GM18907 (cell line): ENCODE results near the gene TXLNB.
A peak's percentile ranks its signal among the peaks of the same experiment; 100 is the strongest.

ENCODE experiments used
- ATAC-seq: cut with Tn5 transposase; IDR thresholded peaks from one replicate; pipeline ENCODE4 v1.9.1; 2021; ENCODE audit warnings: mild to moderate bottlenecking, moderate library complexity; ENCODE audit not compliant: unreplicated experiment

Gene TXLNB

DNA sequence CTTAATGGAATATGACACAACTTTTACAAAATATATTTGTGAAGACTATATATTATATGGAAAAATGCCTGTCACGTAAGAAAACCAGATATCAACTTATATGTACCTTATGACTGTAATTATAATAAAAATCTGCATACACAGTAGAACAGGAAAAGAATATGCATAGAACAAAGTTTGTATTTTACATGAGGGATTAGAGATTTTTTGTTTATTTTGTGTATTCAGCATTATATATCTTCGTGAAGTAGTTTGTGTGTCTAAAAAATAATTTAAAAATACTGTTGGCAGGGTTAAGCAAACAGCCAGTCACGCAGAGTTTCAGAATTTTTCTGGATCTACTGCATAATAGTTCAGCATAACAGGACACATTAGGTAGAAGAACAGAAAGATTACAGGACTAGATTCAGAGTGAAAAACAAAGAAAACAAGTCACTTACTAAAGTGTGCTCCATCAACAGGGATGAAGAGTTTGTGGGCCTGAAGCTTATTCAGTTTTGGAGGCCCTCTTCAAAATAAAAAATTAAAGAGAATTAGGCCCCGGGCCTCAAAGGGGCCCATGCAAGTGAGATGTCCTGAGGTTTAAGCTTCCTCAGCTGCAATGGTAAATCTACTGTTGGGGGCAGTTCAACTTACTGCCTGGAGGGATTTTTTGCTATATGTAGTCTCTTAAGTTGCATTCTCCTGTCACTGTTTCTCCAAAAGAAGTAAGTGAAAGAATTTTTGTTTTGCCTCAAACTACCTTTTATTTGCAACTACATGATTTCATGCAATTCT, 16.3 kb downstream of the TXLNB start:
- no peak for ATAC-seq

DNA sequence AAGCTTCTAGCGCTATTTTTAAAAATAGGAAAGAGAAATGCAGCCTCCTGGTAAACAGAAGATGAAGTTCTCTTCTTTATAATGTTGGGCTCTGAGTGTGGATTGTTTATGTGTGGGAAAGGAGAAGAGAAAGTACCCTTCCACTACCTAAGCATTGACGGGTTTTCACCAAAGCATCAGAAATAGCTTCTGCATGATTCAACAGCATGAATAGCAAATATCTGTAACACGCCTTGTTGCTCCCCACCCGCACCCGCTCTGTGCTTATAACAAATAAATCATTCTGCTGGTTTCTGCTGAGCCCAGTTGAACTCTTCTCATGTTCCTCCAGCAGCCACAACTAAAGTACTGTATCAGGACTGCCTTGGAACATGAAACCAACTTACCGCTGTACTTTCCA, 20.7 kb downstream of the TXLNB start:
- ATAC-seq, result peak; percentile 83

DNA sequence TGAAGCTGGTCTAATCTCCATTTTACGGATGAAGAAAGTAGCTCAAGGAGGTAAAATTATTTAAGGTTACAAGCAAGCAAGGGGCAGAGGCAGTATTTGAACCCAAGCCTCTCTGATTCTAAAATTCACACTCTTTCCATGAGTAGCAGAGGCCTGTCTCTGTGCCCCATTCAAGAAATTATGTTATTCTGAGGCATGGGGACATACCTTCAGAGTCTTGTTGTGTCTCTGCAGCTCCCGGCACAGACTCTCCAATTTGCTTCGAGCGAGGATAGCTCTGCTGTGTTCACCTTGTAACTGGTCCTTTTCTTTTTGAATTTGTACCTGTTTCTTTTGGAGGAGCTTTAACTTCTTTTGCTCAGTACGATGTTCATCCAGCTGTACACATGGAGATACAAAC, 21.5 kb downstream of the TXLNB start:
- ATAC-seq, result no peak

DNA sequence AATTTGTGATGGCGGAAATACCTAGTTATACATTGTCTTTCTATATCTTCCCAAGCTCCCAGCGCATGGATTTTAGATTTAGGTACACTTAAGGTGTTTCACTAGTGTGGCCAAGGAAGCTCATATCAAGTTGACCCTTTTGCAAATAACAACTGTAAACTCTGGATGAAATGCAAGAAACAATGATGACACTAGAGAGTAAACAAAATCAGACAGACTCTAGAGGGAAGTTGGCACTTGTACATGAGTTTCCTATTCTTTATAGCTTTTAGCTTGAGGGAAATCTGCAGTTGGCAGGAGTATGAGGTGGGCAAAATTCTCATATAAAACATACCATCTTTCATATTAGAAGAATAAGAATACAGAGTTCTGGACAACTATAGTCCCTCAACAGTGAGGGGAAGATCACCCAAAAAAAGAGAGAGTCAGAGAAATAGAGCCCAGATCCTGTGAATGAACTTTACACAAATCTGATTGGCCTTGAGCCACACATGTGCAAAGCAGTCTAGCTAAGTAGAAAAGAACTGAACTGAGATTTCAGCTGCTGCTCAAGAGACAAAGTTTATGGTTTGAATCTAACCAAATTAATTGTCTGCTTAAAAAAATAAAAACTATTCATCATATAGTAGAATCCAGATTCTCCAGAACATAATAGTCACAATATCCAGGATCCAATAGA, 26.1 kb downstream of the TXLNB start:
- no peak for ATAC-seq

DNA sequence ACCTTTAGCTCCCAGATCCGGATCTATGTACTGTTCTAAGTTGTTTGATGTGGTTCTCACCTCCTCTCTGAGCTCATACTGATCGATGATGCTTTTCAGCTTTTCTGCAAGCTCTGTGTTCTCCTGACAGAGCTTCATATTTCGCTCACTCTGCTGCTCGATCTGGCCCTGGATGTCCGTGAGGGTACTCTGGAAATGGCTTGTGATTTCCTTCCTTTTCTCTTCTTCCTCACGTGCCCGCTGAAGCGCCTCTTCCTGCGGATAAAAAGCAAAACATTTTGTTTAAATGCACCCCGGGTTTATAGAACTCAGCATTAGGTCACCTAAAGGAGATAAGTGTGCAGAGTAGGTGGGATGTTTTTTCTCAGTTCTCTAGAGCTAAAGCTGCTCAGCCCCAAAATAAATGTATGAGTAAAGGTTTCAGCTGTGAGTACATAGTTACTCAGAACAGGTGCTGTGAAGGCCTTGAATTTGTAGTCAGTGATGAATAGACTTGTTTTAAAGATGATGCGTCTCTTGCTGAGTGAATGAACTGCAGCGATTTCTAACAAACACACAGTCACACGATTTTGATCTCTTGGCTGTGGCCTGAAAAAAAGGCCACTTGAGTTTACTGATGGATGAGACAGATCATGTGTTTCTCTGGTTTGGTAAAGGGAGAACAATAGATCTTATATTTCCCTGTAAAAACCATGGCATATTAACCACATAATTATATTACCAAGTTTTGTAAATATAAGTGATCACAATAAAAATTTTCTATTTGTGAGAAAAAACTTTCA, 29.1 kb downstream of the TXLNB start:
- peak; percentile 87 for ATAC-seq

DNA sequence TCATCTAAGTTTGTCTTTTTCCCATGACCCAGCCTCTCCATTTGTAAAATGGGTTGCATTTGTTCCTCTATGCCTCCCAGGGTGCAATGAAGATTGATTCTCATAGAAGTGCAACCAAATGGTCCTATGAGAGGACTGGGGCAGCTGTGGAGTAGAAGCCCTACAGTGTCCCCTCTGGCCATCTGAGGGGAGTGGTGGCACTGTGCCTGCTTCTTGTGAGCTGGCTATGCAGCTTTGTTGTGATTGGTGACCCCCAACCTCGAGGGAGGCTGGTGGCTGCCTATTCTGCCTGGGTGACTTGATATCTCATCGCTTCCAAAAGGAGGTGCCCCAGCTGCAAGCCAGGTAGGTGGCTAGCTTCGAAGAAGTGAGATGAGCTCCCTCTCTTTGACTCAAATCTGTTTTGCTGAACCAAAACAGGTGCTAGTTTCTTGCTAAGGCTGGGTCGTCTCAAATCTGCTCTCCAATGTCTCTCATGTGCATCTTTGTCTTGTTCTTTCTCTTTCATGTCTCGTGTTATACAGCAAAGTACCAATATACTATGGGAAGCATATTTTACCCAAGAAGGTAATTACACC, 33.9 kb downstream of the TXLNB start:
- peak; percentile 38 for ATAC-seq

DNA sequence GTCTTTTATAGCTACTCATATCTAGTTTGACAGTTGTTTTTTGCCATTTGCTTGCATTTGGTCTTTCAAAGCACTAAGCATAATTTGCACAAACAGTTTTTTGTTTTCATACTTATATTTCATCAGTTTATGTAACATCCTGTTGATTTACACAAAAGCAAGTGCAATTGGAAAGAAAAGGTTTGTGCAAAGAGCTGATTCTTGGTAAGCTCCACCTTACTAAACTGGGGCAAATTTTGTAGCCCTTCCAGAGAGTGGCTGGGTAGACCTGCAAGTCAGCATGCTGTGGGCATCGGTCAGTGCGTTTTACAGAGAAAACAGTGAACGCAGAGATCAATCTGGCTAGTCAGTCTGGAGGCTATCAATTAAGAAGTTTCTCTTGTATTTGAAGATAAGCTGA, 34.5 kb downstream of the TXLNB start:
- no peak for ATAC-seq

DNA sequence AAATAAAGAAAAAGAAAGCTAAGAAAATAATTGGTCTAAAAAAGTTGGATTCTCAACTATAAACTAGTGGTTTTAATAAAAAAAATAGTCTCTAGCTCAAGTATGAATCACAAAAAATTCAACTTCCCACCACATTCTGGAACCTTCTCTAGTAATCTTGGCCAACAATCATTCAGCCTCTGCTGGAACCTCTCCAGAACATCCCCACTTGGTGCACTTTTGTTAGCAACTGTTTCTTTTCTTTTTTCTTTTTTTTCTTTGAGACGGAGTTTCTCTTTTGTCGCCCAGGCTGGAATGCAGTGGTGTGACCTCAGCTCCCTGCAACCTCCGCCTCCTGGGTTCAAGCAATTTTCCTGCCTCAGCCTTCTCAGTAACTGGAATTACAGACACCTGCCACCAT, 35.7 kb downstream of the TXLNB start:
- ATAC-seq, result no peak

DNA sequence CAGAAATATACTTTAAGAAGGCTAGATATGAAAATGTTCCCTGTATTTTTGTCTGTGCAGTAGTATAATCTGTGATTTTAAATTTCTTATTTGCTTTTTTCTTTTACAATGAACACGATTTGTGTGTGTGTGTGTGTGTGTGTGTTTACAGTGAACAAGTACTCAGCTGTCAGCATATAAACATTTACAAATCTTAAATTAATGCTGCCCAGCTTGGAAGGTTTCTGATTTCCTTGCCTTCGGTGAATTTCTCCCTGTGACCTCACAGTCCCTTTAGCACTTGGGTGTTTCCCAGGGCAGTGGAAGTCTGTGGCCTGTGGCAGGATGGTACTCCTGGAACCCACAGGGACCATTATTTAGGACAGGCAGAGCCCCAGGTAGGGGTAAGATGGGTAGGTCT, 37.6 kb downstream of the TXLNB start:
- ATAC-seq, result no peak

DNA sequence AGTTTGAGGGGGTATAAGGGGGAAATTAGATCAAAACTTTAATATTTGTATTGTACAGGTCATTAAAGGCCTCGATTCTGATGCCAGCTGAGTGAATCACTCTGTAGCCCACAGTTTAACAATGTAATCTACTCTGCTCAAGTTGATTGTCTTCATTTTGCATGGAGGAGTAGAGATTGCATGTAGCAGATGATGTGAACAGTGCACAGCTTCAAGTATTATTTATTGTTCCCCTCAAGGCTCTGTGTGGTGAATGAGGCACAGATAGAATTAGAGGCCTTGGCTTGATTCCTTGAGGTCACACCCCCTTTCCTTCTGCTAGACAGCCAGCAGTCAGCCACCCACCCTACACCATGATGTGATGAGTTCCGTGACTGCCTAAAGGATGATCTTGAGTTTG, 38.1 kb downstream of the TXLNB start:
- ATAC-seq, result no peak

DNA sequence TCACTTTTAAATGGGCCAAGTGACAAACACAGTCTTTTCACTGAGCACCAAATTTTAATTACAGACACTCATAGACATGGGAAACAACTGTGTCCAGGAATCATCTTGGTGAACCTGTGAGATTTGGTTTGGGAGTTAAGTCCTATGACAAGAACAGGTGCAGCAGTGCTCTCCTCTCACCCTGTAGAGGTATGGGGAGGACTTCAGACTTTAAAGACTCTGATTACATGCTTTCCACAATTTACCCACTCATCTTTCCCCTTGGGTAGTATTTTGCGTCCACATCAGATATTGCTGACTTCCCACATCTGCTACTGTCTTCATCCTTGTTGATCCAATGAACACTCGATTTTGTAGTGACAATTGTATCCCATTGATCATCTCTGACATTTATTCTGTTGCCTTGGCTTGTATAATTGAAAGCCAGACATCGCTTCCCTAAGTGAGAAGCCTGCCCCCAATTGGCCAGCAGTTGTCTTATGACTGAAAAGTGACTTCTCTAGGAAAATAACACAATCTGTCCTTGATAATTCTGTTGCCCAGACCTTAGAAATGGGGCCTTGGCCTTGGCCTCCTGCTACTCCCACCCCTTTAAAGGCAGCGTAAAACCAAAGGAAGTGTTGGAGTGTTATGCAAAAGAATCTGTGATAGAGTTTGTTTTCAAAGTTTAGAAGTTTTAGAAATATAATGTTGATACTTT, 40.0 kb downstream of the TXLNB start:
- ATAC-seq, result no peak

DNA sequence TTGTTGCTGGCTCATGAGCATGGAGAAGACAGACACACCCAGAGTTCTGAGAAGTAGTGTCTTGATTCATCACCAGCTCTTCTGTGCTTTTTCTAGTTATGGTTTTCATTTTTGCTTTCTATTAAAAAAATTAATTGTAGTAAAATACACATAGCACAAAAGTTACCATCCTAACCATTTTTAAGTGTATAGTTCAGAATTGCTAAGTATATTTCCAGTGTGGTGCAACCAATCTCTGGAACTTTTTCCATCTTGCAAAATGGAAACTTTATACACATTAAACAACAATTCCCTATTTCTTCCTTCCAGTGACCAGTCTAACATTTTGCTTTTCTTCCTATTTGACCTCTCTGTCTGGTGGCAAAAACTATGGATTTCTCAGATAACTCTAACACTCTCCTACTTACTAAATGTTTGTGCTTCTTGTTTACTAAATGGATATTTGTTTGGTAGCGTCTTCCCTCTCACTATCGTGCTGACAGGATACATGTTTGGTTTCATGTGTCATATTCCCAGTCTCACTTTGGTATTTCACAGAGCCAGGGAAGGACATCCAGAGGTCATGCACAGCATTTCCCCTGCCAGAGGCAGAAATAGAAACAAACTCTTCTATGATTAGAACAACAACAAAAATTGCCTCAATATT, 40.6 kb downstream of the TXLNB start:
- ATAC-seq, result peak; percentile 34

DNA sequence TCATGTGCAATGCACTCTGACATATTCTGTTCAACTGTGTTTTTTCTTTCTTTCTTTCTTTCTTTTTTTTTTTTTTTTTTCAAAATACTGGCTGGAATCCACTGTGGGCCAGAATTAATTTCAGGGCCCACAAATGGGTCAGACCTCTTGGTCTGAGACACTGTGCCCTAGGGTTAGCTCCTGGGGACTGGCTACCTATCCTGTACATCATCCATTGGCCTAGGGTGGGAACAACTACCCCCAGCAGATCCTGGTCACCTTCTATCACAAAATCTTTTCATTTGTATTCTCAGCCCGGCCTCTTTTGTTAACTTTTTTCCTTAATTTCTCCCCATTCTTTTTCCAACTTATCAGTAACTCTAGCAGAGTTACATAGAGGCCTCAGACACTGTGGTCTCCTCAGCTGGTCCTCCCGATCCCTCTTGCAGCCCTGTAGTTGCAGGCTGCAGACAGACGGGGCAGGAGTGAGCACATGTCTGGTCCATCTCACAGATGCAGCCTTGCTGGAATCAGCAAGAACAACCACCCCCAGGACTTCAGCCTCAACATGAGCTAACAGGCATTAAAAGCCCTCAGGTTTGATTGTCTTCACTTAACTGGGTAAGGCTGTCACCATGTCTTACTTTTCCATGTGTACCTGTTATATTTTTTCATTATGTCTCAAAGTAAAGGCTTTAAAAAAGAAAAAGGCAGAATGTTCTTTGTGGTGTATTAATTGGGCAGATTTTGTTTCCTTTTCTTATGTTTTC, 41.3 kb downstream of the TXLNB start:
- ATAC-seq, result peak; percentile 99

DNA sequence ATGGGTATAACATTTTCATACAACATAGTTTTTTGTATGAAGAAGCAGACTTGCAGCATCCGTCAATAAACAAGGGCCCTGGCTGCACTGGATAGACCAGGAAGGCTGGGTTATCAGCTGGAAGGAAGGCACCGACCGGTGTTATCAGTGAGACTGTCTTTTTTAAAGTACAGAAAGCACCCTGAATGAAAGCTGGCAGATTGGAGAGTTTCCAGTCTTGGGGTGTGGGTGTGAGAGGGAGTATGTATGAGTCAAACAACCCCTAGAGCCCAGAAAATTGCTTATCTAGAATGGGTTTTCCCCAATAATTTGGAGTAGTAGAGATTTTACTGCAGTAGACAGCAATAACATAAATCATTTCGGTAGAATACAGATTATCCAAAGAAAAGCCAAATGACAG, 42.4 kb downstream of the TXLNB start:
- no peak for ATAC-seq

DNA sequence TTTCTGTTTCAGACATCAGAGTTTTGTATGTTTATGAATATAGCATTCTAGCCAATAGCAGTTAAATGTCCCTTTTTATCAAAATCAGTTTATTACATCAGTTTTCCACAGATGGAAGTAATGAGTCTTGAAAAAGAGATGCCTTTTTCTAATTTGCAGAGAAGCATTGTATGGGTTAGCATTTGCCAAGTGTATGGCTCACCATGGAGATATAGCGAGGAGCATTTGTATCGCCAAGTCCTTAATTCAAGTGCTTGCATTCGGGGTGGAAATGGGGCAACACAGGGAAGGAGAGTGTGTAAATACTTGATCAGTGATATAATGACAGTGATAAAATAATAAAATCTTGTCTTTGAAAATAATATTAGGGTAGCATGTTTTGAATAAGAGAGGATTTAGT, 42.9 kb downstream of the TXLNB start:
- ATAC-seq, result no peak

DNA sequence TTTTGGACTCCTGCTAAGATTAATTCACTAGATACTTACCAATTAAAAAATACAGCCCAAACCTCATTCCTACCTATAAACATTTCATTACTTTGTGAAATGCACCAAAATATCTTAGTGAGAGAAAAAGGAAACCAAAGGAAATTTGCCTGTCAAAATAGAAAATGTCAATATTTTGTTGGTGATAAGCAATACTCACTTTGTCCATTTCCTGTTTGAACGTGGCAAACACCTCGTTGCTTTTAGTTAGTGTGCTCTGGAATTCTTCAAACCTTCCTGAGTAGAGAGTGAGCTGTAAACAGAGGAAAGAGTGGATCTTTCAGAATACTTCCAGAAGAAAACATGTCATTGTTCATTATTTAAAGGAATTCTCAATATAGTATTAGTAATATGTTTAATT, 44.2 kb downstream of the TXLNB start:
- ATAC-seq, result no peak

DNA sequence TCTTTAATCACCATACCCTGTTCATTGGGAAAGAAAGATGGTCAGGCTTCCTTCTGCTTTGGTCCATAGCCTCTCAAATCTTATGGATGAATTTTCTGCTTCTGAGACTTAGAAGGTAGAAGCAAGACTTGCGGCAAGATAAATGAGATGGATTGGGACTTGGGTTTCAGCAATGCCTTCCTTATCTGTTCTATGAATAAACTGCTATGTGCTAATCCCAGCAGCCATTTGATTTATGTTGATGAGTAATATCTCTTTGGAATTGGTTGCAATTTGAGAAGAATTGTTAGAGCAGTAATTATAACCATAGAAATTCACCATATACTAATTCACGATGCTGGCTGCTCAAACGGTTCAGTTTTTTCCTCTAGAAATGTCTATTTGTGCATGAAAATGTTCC, 48.3 kb downstream of the TXLNB start:
- ATAC-seq, result no peak

DNA sequence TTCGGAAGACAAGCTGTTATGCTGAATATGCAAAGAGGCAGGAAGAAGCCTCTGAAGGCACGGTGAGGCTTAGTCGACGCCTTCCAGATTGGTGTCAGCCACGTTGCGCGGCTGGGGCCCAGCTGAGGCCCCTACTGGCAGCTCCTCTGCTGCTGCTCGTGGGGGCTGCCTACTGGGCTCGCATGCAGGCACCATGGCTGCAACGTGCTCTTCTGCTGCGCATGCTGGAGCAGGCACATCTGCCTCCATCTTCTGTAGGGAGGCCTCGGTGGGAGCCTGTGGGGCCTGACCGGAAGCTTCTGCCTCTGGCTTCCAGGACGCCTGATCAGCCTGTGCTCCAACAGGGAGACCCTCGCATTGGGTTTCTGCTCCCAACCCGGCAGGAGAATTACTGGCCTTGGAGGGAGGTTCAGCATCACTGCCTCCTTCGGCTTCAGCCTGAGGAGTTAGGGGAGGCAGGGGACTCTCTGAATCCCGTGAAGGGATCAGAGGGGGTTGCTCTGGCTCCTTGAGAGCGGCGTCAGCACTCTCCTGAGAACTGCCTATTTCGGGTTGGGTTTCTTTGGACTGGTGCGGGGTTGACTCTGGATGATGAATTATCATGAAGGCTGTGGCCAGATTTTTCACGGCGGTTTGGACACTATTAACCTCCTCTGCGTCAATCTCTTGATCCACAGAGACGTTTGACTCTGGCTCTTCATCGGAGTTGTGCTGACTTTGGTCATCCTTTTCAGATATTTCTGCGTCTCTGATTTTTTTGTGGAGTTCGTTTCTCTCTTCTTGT, 49.1 kb downstream of the TXLNB start:
- no peak for ATAC-seq
